Measurements from ENCODE around the gene SCNM1.

The SCNM1 gene

GRCh38 chr1:151142411-151143056 lies 23.4 kb upstream of the SCNM1 start:
- ChIA-PET CTCF (interaction anchor here (1.0 to 1.4 kb wide), 2 partner anchors 11 to 43 kb away, joined by 4 to 5 read pairs; no protein-coding TSS in a partner anchor), POLR2A (ENCODE audit: low non-redundant PET) (interaction anchor here (0.6 kb wide), 1 partner anchor 72 kb away, joined by 3 read pairs; the partner anchor contains the start of gene GABPB2)
- DNase-seq (ENCODE audit: low spot score) = no peak
- TF ChIP-seq CTCF (conservative IDR thresholded peaks at IDR 0.05; ENCODE audit: low read depth) = no peak
- H3K27ac ChIP-seq = no peak overlapping the region

GRCh38 chr1:151143057-151143435 lies 22.9 kb upstream of the SCNM1 start:
- TF ChIP-seq CTCF (conservative IDR thresholded peaks at IDR 0.05; ENCODE audit: low read depth) = no peak
- CTCF ChIA-PET = interaction anchor here (0.6 to 1.4 kb wide), 2 partner anchors 43 to 119 kb away, joined by 3 to 5 read pairs; no protein-coding TSS in a partner anchor
- POLR2A ChIA-PET (ENCODE audit: low non-redundant PET) = no interaction called here
- H3K27ac ChIP-seq = no peak overlapping the region
- no peak for DNase-seq (ENCODE audit: low spot score)

GRCh38 chr1:151143986-151144385 lies 22.0 kb upstream of the SCNM1 start:
- no peak overlapping the region for H3K27ac ChIP-seq
- no peak for DNase-seq (ENCODE audit: low spot score)
- no peak for TF ChIP-seq CTCF (conservative IDR thresholded peaks at IDR 0.05; ENCODE audit: low read depth)
- ChIA-PET CTCF (interaction anchor here (0.5 kb wide), 1 partner anchor 85 kb away, joined by 3 read pairs; the partner anchor contains the start of gene CDC42SE1), POLR2A (ENCODE audit: low non-redundant PET) (no interaction called here)

GRCh38 chr1:151144474-151145303 lies 21.3 kb upstream of the SCNM1 start:
- no peak for DNase-seq (ENCODE audit: low spot score)
- no peak for TF ChIP-seq CTCF (conservative IDR thresholded peaks at IDR 0.05; ENCODE audit: low read depth)
- H3K27ac ChIP-seq = no peak overlapping the region
- CTCF ChIA-PET = interaction anchor here (0.5 to 1.0 kb wide), 2 partner anchors 10 to 32 kb away, joined by 4 read pairs; no protein-coding TSS in a partner anchor
- POLR2A ChIA-PET (ENCODE audit: low non-redundant PET) = no interaction called here

GRCh38 chr1:151145304-151146071 lies 20.5 kb upstream of the SCNM1 start:
- no peak for DNase-seq (ENCODE audit: low spot score)
- no peak overlapping the region for H3K27ac ChIP-seq
- CTCF ChIA-PET = interaction anchor here (1.0 kb wide), 1 partner anchor 11 kb away, joined by 4 read pairs; no protein-coding TSS in a partner anchor
- POLR2A ChIA-PET (ENCODE audit: low non-redundant PET) = no interaction called here
- TF ChIP-seq CTCF (conservative IDR thresholded peaks at IDR 0.05; ENCODE audit: low read depth) = no peak

- no peak for DNase-seq (ENCODE audit: low spot score)
- peak overlapping the region; percentile 77 for H3K27ac ChIP-seq
- TF ChIP-seq CTCF (conservative IDR thresholded peaks at IDR 0.05; ENCODE audit: low read depth) = no peak
- ChIA-PET CTCF (no interaction called here), POLR2A (ENCODE audit: low non-redundant PET) (no interaction called here)
Measured at GRCh38 chr1:151146072-151146411, 19.9 kb upstream of the SCNM1 start.

Data from RWPE1 (cell line).